Right kidney (tissue), 1 donor: Measurements from ENCODE around the gene FAF1.

ENCODE experiments used
- DNase-seq: peaks from one replicate; pipeline ENCODE4 v3.0.0-alpha.2; 2016

The FAF1 gene

DNA sequence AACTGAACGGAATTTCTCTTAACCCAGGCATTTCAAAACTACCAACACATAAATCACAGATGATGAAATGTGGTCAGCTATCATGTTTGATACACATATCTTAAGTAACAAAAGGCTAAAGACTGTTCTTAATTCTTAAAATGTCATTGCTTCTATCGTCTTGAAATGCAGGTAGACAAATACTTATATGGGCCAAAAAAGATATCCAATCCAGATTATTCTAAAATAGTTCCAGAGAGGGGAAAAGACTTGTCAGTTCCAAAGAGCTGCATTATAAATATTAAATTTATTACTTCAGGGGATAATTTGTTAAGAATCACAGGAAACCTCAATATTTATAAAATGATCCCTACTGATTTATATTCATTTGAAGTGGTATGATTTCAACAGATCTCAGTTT is 259.4 kb downstream of the FAF1 start:
- no peak for DNase-seq

DNA sequence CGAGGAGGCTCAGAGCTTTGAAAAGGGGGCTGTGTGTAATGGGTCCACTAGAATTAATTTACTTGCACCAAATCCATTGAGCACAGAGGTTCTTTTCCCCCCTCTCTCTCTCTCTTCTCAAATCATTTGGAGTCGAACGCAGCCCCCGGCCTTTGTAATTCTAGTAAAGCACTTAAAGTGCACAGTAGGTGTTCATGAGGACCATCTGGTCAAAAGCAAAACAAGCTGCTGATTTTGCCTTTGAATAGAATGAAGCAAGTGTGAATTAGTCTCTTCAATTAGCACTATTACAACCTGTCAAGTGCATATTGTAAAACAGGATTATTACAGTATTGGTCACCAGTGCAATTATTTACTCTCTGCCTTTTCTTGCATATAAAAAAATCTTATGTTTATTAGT is 259.9 kb downstream of the FAF1 start:
- DNase-seq: no peak

DNA sequence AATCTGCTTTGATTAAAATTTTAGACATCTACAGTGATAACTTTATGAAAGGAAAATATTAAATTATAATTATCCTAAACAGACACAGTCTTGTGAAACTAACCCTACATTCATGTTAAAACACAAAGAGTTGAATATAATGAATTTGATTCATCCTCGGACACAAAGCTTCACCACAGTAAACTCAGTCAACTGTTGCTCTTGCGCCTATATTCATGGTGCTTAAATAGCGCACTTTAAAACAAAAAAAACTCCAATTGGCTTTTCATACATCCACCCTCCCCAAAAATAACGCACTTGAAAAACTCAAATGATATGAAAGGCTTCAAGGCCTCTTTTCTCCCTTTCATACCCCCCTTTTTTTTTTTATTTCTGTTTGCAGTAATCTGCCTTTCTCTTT is 260.3 kb downstream of the FAF1 start:
- DNase-seq: no peak

DNA sequence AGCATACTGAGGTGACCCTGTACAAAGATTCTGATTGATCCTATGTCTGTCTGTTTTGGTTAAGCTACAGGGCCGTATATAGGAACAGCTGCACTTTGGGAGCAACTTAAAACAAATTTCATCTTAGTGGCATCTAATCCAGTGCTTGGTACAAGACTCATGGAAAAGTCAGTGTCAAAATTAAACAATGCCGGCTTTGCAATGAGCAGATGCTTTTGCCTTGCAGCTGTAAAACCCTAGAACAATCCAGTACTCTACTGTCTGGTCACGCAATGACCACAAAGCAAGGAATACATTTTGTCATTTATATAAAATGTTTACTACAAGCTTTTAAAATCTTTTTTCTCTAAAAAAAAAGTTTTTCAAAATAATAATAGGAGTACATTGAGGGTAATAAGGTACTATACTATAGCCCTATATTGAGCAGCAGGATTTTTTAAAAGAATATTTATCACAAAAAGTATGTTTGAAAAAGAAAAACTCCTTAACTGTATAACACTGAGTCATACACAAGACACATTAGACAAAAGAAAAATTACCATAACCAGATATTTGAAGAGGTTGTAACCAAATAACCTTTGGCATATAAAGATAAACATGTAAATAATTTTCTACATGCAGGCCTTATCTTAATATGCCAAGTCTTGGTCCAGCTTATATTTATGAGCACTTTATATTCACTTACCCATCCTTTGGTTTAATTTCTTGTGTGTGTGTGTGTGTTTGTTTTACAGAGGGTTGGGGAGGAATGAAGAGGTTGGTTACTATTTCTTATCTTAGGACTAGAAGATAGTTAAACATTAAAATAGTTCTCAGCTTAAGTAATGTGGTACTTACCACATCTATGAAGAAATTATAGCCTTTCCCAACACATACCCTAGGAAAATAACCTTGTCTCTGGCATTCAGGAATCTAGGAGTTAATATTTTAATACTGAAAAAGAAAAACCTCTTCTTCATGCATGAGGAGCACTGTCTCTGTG is 262.3 kb downstream of the FAF1 start:
- DNase-seq: no peak

DNA sequence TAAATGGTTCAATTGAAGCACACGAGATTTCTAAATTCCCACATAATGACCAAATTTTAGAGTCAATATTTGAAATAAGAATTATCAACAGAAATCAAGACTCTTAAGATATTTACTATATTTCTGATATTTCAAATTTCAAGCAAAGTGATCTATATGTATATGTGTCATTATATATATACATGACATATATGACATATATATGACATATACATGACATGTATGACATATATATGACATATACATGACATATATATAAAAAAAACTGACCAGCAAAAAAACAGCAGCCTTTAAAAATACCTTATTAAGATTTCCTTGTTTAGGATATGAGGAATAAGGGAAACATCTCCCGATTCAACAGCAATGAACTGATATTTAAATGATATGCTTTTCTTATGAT is 266.2 kb downstream of the FAF1 start:
- DNase-seq: no peak

DNA sequence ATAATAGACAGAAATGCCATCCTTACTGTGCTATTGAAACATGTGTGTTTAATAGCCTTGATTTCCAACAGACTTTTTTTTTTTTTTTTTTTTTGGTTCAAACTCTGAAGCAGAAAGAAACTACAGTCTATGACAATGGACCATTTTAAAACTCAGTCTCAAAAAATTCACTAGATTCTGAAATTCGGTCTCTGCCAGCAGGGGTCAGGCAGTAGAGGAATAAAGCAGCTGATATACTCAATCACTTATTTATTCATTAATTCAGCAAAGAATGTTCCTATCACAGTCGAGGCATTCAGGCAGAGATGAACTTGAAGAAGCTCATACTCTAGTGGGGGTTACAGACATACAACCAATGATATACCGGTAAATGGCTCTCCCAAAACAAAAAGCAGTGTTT is 275.9 kb downstream of the FAF1 start:
- no peak for DNase-seq

DNA sequence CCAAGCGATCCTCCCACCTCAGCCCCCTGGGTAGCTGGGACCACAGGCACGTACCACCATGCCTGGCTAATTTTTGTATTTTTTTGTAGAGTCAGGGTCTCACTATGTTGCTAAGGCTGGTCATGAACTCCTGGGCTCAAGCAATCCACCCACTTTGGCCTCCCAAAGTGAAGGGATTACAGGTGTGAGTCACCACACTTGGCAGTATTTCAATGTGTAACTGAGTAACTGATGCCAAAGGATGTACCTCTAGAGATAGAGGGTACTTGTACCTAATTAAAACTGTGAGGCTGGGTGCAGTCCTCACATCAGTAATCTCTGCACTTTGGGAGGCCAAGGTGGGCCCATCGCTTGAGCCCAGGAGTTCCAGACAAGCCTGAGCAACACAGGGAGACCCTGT is 278.1 kb downstream of the FAF1 start:
- no peak for DNase-seq

DNA sequence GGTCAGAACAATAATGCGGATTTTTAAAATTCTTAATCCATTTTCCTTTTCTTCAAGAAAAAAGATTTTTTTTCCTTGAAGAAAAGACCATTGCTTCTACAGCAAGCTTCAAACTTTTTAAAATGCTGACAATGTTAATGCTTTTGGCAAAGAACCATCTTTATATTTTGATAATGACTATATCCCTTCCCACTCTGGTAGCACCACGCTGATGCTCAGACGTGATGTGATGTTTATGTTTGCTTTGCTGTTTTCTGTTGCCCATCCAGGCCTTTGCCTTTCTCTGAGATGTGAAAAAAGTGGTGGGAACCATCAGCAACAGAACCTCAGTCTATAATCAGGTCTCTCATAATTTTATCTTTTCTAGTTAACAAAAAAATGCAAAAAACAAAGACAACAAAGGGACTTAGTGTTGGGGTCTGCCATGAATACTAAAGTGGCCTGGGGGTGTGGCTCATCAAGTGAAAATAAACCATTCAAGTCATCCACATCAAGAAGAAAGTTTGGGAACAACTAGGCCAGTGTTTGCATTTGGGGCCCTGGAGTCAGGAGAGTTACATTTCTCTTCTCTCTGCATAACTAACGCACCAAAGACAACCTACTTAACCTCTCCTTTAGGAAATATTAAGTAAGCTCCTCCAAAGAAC is 292.2 kb downstream of the FAF1 start:
- no peak for DNase-seq

DNA sequence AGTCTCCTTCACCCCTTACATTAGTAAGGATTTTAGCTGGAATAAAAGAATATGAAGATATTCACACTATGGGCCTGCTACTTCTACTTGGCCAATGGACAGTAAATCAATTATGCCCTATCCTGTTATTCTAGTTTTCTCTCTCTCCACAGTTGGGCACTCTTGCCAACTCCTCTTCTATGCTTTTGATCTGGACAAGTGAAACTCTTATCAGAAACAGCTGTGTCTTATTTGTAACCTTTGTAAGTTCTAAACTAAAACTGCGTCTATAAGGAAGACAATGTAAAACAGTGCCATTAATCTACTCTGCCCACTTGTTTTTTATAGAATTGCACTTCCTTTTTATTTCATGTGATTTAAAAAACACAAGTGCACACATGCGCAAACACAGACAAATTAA is 292.8 kb downstream of the FAF1 start:
- no peak for DNase-seq

DNA sequence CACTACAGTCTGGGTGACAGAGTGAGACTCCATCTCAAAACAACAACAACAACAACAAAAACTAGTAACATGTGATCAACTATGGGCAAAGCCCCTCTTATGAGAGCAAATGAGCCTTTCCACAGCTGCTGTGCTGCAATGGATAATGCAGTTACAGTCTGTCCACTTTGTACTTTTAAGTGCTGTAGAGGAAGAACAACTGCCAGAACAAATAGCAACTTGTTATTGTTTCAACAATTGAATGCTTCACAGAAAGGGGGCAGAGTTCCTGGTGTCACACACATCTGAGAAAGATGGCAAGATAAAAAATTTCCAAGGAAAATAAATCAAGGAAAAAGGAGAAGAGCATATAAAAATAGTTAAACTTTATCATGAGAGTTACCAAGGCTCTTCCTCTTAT is 293.2 kb downstream of the FAF1 start:
- DNase-seq: no peak

DNA sequence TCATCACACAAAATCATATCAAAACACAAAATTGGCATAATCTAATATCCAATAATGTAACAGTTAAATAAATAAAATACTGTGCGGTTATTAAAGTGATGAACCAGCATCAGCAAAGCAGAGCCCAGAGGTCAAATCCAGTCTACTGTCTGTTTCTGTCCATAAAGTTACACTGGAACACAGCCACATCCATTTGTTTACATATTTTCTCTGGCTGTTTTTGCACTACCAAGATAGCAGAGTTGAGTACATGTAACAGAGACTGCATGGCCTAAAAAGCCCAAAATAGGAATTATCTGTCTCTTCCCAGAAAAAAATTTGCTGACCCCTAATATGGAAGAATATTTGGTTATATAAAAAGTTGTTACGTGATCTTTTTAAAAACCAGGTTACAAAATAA is 294.7 kb downstream of the FAF1 start:
- no peak for DNase-seq

DNA sequence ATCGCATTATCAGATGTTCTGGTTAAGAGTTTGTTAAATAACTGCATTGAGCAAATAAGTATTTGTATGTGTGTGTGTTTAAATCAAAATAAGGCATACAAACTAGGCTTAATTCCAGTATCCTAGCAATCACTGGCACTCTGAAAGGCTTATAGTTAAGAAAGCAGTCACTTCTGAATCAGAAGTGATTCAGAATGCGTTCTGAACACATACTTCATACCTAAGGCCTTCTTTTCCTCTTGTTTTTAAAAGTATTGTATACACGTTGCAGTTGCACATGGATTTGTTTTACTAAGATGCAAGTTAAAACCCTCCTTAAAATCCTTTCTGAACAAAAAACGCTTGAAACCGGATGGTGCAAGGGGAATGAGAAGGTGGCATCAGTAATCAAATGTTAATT is 298.4 kb downstream of the FAF1 start:
- DNase-seq: no peak

DNA sequence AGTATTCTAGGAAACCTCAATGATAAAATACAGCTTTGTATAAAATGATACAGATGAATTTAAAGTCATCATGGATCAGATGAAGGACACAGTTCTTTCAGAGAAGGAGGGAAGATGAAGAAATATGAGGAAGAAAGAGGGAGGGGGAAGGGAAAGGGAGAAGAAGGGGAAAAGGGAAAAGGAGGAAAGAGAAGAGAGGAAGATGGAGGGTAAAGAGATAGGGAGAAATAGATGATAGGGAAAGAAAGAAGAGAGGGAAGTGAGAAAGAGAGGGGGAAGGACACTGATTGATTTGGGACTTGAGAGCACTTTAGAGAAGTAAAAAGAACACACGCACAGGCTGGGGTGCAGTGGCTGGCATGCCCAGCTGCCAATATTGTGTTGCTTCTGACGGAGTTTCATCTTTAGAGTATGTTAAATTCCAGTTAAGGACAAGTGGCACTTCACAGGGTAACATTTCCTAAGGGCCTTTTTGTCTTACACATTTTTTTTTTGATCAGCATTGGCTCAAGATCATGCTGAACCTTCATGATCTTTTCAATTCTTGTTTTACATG is 300.9 kb downstream of the FAF1 start:
- DNase-seq: no peak

DNA sequence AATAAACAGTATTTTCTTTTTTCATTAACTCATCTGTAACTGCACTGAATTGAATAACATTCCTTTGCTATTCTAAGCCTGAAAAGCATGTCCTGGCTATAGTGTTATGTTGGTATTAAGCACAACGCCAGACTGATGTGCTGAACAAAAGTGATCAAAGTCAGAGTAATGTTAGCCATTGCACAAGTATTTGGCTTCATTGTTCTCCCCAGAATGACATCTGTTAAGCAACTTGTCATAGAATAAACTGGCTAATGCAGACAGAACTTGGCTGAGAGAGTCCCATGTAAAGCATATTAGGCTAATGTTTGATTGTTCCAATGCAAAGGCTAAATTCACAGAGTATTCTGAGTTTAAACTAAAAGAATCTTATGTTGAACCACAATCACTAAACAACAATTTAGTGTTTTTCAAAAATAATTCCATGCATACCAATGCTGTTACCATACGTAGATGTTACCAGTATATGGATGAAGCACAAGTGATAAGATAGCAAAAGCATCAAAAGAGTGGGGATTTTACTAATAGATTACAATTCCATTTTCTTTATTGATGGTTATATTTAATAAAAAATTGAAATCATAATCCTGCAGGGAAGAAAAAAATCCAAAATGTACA is 301.5 kb downstream of the FAF1 start:
- no peak for DNase-seq

DNA sequence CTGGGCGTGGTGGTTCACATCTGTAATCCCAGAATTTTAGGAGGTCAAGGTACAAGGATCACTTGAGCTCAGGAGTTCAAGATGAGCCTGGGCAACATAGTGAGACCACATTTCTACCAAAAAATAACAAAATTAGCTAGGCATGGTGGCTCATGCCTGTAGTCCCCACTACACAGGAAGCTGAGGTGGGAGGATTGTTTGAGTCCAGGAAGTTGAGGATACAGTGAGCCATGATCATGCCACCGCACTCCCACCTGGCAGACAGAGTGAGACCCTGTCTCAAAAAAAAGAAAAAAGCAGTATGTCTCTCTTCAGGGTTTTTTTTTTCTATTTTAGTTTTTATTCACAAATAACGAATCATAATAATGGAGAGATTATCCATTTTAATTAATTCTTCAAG is 303.1 kb downstream of the FAF1 start:
- no peak for DNase-seq

DNA sequence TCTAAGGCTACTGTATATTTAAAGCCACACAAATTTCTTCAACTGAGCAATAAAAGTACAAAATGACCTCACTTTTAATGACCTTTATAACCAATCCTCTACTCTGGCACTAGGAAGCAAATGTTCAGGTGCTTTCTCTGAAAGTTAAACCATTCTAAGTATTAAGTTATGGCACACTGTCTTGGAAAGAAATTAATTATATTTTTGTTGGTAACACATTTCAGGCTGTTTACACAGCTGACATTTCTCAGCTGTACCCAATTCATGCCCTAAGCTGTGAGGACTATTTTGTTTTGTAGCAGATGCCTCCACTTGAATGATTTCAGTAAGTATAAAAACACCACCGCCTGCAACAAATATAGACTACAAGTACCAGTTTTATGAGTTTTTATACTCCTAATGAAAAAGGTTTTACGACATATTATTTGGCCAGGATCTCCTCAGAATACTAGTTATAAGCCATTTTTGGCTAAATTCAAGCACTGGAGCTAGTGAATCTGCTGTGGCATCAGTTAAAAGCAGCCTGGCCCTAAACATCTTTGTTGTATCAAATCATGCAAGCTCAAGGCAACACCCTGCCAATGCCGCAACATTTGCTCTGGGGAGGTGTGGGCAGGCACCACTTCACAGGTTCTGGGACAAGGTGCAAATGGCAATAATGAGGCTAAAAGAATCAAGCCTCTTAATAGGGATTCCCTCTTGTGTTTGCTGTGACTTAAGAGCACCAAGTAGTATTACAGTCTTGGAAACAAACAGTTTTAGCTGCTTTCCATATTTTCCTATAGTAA is 308.4 kb downstream of the FAF1 start:
- DNase-seq: no peak

DNA sequence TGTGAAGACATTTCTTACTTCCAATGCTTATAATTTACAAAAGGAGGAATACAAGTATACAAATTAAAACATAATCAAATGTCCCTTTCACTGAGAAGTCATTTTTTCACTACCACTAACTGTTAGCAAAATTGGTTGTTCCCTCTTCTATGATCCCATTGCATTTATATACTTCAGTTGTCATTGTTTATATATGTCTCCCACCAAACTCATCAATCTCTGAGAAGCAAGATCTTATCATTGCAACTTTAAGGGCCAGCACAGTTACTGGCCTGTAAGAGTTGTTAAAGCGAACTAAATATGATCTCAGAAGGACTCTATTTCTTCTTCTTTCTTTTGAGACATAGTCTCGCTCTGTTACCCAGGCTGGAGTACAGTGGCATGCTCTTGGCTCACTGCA is 313.5 kb downstream of the FAF1 start:
- DNase-seq: no peak

DNA sequence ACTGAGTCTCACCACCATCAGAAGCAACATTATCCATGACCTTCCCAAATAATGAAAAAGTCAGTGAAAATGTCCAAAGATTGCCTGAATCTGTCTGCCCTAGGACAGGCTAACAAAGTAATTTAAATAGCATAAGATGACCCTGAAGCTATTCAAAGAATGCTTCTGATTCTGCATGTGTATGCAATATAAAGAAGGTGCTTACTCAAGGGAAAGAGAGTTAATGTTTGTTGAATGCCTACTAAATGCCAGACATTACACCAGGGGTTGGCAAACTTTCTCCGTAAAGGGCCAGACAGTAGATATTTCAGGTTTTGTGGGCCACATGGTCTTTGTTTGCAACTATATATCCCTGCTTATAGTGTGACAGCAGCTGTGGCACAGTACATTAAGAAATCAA is 314.9 kb downstream of the FAF1 start:
- DNase-seq: no peak

DNA sequence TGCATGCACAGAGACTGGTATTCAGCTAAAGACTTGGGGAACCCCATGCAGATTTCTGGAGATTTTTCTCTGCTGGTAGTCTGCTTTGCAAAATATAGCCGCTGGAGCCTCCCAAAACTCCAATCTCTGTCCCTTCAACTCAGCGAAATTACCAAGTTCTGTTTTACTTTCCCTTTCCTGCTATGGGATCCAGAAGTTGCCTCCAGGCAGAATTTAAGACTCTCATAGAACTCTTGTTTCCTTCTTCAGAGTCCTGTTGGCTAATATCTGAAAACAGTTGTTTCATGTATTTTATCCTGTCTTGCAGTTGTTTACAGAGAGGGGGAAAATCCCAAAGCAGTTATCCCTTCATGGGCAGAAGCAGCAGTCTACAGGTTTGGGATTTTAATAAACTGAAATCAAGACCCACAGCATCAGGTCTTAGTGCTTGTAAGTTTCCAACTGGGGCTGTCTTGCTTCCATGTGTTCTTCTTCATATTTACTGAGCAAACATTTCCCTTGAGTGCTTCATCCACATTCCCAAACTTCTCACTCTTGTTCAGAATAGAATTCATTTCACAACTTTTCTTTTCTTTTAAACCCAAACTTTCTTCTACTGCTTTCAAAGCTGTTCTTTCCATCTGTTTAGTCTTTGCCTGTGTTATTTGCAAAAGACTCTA is 315.5 kb downstream of the FAF1 start:
- no peak for DNase-seq

DNA sequence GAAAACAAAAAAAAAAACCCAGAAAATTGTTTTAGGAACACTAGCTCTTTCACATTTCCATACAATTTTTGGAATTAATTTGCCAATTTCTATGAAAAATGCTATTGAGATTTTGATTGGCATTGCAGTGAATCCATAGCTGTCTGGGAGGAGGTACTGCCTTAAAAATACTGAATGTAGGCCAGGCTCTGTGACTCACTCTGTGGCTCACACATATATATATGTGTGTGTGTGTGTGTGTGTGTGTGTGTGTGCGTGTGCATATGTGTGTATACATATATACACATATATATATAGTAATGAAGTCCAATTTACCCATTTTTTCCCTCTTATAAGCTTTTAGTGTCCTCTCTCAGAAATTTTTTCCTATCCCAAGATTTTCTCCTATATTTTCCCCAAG is 322.6 kb downstream of the FAF1 start:
- no peak for DNase-seq

DNA sequence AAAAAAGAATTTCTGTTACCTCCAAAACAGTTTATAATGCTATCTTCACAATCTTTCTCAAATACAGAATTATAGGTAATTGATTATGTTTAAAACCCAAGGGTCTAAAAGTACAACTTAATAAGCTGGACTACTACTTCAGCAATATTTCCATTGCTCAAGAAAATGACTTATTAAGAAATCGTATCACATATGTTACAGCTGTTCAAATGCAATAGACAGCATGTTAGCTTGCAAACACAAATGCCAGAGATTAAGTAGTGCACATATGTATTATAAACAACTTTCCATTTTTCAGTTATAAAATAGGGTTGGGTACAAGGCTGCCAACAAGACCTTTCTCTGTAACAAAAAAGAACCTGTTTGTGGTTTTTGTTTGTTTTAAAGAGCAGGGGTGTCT is 325.8 kb downstream of the FAF1 start:
- DNase-seq: no peak

DNA sequence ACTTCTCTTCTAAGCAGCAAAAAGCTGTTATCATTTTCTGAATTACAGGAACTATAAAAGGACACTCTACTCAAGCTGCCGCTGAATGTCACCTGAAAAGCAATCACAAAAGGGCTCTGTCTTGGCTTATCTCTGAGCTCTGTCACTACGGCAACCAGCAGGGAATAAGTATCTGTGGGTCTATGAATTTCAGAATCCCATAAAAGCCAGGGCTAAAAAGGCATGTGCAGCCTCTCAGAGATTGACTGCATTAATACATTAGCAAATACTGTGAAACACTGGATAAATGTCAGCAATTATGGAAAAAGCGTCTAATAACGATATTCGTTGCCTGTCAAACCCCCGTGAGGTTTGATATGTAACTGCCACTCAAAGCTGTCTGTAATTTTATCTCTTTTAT is 326.6 kb downstream of the FAF1 start:
- no peak for DNase-seq
